ENCODE measurements around the gene HLA-DQA1.
"Not testable (repeated sequence)": the region's sequence is repeated elsewhere in the genome, so short reads cannot be mapped to it uniquely, and the experiment has no call there.

- TF ChIP-seq RAD21 (IDR thresholded peaks at IDR 0.05; ENCODE audit: low read depth); POLR2A (IDR thresholded peaks at IDR 0.05; ENCODE audit: borderline replicate concordance, extremely low read depth, insufficient read depth, insufficient read length); ELF1 (IDR thresholded peaks at IDR 0.05; ENCODE audit: borderline replicate concordance, low read depth); CTCF (IDR thresholded peaks at IDR 0.05 in 2 of 3, conservative IDR thresholded peaks at IDR 0.05 in 1 of 3; ENCODE audit: borderline replicate concordance in 1 of 3, insufficient read depth in 1 of 3, low read depth in 2 of 3, low read length in 2 of 3): not testable (repeated sequence)
Measured at GRCh38 chr6:32590713-32591112, 46.5 kb upstream of the HLA-DQA1 start.
